ENCODE measurements around the gene PON3. TPM values are rescaled to one million over a fixed set of nuclear protein-coding genes. Genes with fewer than 3 reads are reported as not detected.

PON3 gene
- total RNA-seq, 2 experiments from 2014 or later: not detected

Other genes starting within 250 kb of the PON3 start
- not detected for gene PON1, start 71.8 kb downstream of the PON3 start, total RNA-seq
- 1 to 10 TPM; 3.3 to 4.2 TPM for gene PON2, start 38.7 kb upstream of the PON3 start, total RNA-seq
- not detected for gene ASB4, start 89.6 kb upstream of the PON3 start, total RNA-seq
- gene PDK4, start 200.1 kb upstream of the PON3 start, total RNA-seq: not detected